Stimulated activated CD4-positive, alpha-beta T cell treated with anti-CD3 and anti-CD28 coated beads, Interleukin-1b, Interleukin-23, amount 100 ng/mL, for 4 hours (primary cell): ENCODE measurements around the gene TRIM26.
"Not testable (repeated sequence)": the region's sequence is repeated elsewhere in the genome, so short reads cannot be mapped to it uniquely, and the experiment has no call there.

Experiments
- DNase-seq, 2 donors: peaks; one replicate each; pipeline ENCODE4 v3.0.0-alpha.2; 2020; ENCODE audit warnings: low read depth in 2 of 2

The TRIM26 gene

GRCh38 chr6:30152910-30153610 lies 60.1 kb downstream of the TRIM26 start:
- DNase-seq = no peak

- no peak for DNase-seq
Observed at GRCh38 chr6:30152016-30152673, 61.1 kb downstream of the TRIM26 start.

GRCh38 chr6:30151580-30151979 lies 61.6 kb downstream of the TRIM26 start:
- DNase-seq = no peak

GRCh38 chr6:30150671-30151395 lies 62.4 kb downstream of the TRIM26 start:
- DNase-seq = no peak

DNA sequence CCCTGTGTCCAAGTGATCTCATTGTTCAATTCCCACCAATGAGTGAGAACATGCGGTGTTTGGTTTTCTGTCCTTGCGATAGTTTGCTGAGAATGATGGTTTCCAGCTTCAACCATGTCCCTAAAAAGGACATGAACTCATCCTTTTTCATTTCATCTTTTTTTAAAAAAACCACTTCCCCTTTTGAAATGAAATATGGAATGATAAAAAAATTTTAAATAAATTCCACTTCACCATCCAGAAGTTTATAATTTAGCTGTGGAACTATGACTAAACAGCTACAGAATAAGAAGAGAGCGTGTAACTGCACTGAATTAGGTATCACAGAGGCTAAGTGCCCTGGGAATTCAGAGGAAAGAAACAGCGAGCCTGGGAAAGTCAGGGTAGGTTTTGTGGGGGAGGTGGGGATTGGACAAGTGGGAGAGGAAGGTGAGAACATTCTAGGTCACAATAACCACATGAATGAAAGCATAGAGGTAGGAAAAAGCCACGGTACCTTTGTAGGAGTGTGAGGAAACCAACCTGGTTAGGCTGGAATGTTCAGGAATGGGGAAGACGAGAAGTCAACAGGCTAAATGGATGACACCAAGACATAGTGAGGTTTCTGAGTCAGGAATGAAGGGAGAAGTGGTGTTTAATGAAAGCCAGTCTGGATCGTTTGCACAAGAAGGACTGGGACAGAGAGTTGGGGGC lies 63.2 kb downstream of the TRIM26 start:
- no peak for DNase-seq

DNA sequence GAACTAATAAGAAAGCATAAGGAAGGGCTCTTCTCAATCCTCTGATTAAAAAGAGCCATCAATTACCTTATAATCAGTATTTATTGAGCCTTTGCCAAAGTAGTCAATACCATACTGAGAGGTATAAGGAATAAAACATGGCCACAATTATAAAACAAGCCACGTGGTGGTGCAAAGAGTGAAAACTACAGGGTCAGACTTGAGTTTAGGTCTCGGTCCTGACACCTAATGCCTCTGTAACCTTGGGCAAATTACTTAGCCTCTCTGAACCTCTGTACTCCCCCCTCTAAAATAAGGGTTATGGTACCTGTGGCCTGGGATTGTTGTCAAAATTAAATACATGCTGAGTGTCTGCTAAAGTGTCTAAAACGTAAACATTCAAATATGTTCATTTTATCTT lies 64.0 kb downstream of the TRIM26 start:
- DNase-seq = no peak

DNA sequence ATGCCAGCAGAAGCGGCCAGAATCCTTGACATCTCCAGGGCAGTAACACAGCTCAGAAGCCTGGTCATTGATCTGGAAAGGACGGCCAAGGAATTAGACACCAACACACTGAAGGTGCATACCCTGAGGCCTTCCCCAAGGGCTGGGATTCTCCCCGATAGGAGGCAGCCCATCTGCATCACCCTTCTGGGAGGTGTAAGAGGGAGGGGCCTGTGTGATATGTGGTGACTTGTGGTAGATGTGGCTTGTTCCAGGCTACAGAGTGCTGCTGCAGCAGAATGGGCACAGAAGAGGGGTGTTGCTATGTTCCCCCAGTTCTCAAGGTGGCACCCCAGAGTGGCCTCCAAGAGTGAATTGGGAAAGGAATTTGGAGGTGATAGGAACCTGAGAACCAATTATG lies 66.1 kb downstream of the TRIM26 start:
- DNase-seq = no peak

GRCh38 chr6:30145818-30146217 lies 67.4 kb downstream of the TRIM26 start:
- no peak for DNase-seq

DNA sequence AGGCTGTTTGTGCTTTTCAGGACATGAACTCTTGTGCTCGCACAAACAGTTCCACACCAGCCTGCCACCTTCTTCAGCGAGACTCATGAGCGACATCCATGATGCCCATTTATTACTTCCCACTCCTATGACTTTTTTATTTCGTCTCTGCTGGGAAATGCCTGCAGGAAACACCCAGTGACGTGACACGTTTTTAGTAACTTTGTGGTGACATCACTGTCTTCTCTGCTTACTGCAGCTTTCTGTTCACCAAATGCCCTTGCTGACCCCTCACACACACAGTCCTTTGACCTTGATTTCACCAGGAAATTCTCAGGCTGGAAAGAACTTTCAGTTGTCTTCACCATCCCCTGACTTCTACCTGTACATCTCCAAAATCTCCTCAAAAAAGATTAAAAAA lies 68.4 kb downstream of the TRIM26 start:
- no peak for DNase-seq

- no peak for DNase-seq
Observed at GRCh38 chr6:30143780-30144179, 69.4 kb downstream of the TRIM26 start.

GRCh38 chr6:30142665-30143064 lies 70.5 kb downstream of the TRIM26 start:
- no peak for DNase-seq

GRCh38 chr6:30140240-30140639 lies 73.0 kb downstream of the TRIM26 start:
- not testable (repeated sequence) for DNase-seq

DNA sequence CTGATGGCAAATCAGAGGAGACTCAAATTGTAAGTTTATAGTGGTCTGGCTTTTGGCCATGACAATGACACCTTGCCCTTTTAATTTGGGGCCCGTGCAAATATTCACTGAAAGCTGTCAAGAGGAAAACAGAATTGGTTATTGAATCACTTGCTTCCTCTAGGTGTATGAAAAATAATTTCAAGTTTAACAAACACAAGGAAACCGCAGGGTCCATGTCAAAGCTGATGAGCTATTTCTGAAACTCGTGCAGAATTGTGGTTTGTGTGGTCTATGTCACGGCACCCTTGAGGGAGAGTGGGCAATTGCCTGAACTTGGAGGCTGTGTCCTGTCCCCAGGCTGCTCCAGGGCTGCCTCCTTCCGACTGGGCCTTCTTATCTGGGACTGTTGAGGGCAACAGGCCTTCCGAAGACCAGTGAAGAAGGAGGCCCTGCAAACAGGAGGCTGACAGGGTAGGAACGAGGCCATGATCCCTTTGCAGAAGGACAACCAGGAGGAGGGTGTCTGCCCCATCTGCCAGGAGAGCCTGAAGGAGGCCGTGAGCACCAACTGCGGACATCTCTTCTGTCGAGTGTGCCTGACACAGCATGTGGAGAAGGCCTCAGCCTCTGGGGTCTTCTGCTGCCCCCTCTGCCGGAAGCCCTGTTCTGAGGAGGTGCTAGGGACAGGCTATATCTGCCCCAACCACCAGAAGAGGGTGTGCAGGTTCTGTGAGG lies 76.5 kb downstream of the TRIM26 start:
- no peak for DNase-seq

- no peak for DNase-seq
Observed at GRCh38 chr6:30135757-30136156, 77.4 kb downstream of the TRIM26 start, which contains the start of gene TRIM40. TRIM40 (plus strand) TSS chr6:30136140; CDS start chr6:30137037, 897 bp downstream.

DNA sequence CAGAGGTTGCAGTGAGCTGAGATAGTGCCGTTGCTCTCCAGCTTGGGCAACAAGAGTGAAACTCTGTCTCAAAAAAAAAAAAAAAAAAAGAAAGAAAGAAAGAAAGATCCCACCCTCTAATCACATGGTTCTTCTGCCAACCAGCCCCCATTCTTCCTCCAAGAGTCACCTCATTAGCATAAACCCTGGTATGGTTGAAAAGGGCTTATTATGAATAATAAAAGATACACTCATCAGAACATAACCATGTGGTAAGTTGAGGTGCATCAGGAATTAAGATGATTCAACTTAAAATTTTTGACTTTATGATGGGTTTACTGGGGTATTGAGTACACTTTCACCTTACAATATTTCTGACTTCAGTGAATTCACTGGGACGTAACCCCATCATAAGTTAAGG lies 78.1 kb downstream of the TRIM26 start:
- no peak for DNase-seq
